ENCODE results near the gene NEUROG1.

Gene NEUROG1

DNA sequence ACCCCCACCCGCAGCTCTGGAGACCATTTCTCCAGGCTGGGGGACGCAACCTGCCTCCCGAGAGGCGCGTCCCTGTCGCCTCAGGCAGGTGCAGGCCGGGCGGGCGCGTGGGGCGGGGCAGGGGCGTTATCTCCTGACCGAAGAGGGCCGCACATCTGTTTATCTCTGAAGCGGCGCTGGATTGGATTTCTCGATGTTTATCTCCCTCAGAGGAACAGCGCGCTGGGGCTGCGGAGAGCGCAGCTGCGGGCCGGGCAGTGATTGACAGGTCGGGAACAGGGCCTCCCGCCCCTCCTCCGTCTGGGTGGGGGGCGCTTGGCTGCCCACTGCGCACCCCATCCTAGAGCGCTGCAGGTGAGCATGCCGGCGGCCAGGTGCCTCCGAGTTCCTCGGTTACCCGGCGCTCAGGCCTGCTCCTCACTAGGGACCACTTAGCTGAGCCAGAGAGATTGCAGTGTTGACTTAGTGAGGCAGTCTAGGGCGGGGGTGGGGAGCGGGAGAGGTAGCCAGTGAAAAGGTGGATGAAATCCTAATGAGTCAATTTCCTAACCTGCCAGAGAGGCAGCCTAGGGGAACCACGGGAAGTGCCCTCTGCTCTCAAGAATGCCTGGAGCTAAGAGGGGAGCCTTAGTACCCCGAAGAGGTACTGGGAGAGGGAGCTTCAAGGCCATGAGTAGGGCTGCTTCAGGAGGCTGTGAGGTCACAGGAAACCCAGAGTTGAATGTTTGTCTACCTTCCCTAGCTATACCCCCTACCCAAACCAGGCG is 44.0 kb downstream of the NEUROG1 start (continued):
- 0 out of 2 replicates have a peak, but pooled peaks have one; percentile 17 for TF ChIP-seq TCF7L2 (IDR thresholded peaks at IDR 0.05; ENCODE audit: borderline replicate concordance, low read depth, low read length)
- peak; percentile 47 for TF ChIP-seq SP3 (tag by site-specific recombination; IDR thresholded peaks at IDR 0.05)

DNA sequence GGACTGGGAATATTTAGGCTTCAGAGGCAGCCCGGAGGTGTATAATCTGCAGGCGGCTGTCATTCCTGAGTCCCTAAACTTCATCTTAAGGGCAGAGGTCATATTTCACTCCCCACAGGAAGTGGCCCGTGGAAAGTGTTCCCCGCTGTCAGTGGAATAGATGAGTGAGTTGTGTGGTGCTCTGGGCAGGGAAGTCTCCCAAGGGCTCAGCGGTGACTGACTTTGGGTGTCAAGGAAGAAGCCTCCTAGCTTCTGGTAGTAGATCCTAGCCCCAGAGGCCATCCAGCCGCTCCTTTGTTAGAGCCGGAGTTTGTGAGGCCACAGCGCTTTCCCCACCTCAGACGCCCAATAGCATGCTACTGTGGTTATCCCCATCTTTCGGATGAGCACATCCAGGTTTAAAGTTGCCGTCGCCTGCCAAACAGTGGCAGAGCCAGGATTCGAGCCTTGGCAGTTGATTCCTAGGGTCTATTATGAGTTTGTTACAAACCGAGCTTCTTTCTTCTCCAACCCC is 44.7 kb downstream of the NEUROG1 start:
- CTCF ChIA-PET, result interaction anchor here (0.6 to 3.9 kb wide), 5 partner anchors 26 to 61 kb away, joined by 3 to 24 read pairs (median 5); no protein-coding TSS in a partner anchor

DNA sequence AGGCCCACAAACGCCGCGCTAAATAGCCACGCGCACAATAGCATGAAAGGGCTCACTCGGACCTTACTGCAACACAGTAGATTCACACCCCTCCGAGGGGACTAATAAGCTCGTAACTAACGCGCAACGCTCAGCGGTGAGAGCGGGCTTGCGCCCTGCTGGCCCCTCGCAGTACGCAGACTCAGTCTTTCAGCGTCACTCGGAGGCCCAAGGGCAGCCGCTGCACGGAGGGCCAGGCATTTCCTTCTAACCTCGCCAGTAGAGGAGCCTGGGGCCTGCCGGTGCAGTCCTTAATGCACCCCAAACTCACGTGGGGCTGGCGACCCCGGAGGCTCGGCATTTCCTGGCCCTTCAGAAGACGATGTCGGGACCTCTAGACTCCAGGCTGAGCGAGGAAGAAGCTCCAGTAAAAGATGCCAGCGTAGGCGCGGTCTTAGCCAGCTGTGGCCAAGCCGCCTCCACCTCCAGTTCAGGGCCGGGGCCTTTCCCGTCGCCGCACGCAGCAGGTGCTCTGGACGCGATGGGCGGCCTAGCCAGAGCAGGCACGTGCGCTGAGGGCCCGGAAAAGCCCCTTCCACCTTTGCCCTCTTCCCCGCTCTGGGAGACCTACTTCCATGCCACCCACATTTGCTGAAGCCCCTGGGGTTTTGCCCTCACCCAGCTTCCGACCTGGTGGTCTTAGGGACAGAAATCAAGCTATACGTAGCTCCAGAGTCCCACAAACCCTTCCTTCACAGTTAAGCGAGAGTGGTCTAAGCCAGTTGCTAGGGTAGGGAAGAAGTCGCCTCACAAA is 45.3 kb downstream of the NEUROG1 start:
- CTCF ChIA-PET, result interaction anchor here (0.7 to 3.9 kb wide), 4 partner anchors 25 to 62 kb away, joined by 3 to 24 read pairs (median 4); no protein-coding TSS in a partner anchor

More for the DNA sequence above, 44.7 kb downstream of the NEUROG1 start:
- TF ChIP-seq ZNF549 (tag by site-specific recombination; IDR thresholded peaks at IDR 0.05) (no peak), FEZF1 (tag by site-specific recombination; IDR thresholded peaks at IDR 0.05) (no peak), HOXC10 (CRISPR knock-in tag; IDR thresholded peaks at IDR 0.05) (no peak), ZNF677 (tag by site-specific recombination; IDR thresholded peaks at IDR 0.05) (no peak), ZNF660 (tag by site-specific recombination; IDR thresholded peaks at IDR 0.05) (no peak), HOXD13 (CRISPR knock-in tag; IDR thresholded peaks at IDR 0.05; ENCODE audit: borderline replicate concordance) (no peak), BCL11B (tag by site-specific recombination; IDR thresholded peaks at IDR 0.05; ENCODE audit: low read depth) (no peak), ZNF341 (tag by site-specific recombination; IDR thresholded peaks at IDR 0.05; ENCODE audit: low read depth) (no peak), KLF1 (tag by site-specific recombination; IDR thresholded peaks at IDR 0.05) (no peak)
- TF ChIP-seq, protein P1, sequence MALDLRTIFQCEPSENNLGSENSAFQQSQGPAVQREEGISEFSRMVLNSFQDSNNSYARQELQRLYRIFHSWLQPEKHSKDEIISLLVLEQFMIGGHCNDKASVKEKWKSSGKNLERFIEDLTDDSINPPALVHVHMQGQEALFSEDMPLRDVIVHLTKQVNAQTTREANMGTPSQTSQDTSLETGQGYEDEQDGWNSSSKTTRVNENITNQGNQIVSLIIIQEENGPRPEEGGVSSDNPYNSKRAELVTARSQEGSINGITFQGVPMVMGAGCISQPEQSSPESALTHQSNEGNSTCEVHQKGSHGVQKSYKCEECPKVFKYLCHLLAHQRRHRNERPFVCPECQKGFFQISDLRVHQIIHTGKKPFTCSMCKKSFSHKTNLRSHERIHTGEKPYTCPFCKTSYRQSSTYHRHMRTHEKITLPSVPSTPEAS (tag by site-specific recombination; IDR thresholded peaks at IDR 0.05), result no peak
- TF ChIP-seq, protein P2, sequence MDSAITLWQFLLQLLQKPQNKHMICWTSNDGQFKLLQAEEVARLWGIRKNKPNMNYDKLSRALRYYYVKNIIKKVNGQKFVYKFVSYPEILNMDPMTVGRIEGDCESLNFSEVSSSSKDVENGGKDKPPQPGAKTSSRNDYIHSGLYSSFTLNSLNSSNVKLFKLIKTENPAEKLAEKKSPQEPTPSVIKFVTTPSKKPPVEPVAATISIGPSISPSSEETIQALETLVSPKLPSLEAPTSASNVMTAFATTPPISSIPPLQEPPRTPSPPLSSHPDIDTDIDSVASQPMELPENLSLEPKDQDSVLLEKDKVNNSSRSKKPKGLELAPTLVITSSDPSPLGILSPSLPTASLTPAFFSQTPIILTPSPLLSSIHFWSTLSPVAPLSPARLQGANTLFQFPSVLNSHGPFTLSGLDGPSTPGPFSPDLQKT (IDR thresholded peaks at IDR 0.05; ENCODE audit: borderline replicate concordance, low read depth, low read length), result no peak
- no peaks in the 10 kb centered on the region for H3K36me3 ChIP-seq (ENCODE audit: control insufficient read depth in 2 of 2, insufficient read depth in 1 of 2, low read length in 2 of 2)
- H3K4me3 ChIP-seq (ENCODE audit: low read depth, low read length), result no peak overlapping the region
- H3K4me1 ChIP-seq (ENCODE audit: control insufficient read depth, insufficient read depth, low read length), result peaks cover 18% of the 10 kb centered on the region
- no peaks in the 10 kb centered on the region for H3K9me3 ChIP-seq (ENCODE audit: control insufficient read depth, insufficient read depth, low read depth, low read length)
- H3K27ac ChIP-seq (ENCODE audit: extremely low read depth, low read depth, low read length), result no peak overlapping the region; the same call in 1 of the 2 replicates
- POLR2A ChIA-PET, result no interaction called here

More for the DNA sequence above, 45.3 kb downstream of the NEUROG1 start:
- peaks cover 18% of the 10 kb centered on the region for H3K4me1 ChIP-seq (ENCODE audit: control insufficient read depth, insufficient read depth, low read length)
- no peak overlapping the region for H3K4me3 ChIP-seq (ENCODE audit: low read depth, low read length)
- POLR2A ChIA-PET, result no interaction called here
- H3K27ac ChIP-seq (ENCODE audit: extremely low read depth, low read depth, low read length), result no peak overlapping the region; the same call in 1 of the 2 replicates
- TF ChIP-seq ZNF670 (tag by site-specific recombination; IDR thresholded peaks at IDR 0.05; ENCODE audit: low read depth), result no peak
- no peak for TF ChIP-seq ZXDB (tag by site-specific recombination; IDR thresholded peaks at IDR 0.05)
- no peak for TF ChIP-seq HOXA7 (CRISPR knock-in tag; IDR thresholded peaks at IDR 0.05; ENCODE audit: borderline replicate concordance)
- TF ChIP-seq SP7 (tag by site-specific recombination; IDR thresholded peaks at IDR 0.05), result no peak
- TF ChIP-seq, protein P3, sequence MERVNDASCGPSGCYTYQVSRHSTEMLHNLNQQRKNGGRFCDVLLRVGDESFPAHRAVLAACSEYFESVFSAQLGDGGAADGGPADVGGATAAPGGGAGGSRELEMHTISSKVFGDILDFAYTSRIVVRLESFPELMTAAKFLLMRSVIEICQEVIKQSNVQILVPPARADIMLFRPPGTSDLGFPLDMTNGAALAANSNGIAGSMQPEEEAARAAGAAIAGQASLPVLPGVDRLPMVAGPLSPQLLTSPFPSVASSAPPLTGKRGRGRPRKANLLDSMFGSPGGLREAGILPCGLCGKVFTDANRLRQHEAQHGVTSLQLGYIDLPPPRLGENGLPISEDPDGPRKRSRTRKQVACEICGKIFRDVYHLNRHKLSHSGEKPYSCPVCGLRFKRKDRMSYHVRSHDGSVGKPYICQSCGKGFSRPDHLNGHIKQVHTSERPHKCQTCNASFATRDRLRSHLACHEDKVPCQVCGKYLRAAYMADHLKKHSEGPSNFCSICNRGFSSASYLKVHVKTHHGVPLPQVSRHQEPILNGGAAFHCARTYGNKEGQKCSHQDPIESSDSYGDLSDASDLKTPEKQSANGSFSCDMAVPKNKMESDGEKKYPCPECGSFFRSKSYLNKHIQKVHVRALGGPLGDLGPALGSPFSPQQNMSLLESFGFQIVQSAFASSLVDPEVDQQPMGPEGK (tag by site-specific recombination; IDR thresholded peaks at IDR 0.05), result no peak
- no peak for TF ChIP-seq ZNF629 (tag by site-specific recombination; IDR thresholded peaks at IDR 0.05)
- TF ChIP-seq ZNF169 (tag by site-specific recombination; IDR thresholded peaks at IDR 0.05), result no peak
- H3K9me3 ChIP-seq (ENCODE audit: control insufficient read depth, insufficient read depth, low read depth, low read length), result no peaks in the 10 kb centered on the region
- no peaks in the 10 kb centered on the region for H3K36me3 ChIP-seq (ENCODE audit: control insufficient read depth in 2 of 2, insufficient read depth in 1 of 2, low read length in 2 of 2)

All from HEK293 (cell line).